ENCODE data around the gene KIF15.
"Not testable (repeated sequence)": the region's sequence is repeated elsewhere in the genome, so short reads cannot be mapped to it uniquely, and the experiment has no call there.

The KIF15 gene

DNA sequence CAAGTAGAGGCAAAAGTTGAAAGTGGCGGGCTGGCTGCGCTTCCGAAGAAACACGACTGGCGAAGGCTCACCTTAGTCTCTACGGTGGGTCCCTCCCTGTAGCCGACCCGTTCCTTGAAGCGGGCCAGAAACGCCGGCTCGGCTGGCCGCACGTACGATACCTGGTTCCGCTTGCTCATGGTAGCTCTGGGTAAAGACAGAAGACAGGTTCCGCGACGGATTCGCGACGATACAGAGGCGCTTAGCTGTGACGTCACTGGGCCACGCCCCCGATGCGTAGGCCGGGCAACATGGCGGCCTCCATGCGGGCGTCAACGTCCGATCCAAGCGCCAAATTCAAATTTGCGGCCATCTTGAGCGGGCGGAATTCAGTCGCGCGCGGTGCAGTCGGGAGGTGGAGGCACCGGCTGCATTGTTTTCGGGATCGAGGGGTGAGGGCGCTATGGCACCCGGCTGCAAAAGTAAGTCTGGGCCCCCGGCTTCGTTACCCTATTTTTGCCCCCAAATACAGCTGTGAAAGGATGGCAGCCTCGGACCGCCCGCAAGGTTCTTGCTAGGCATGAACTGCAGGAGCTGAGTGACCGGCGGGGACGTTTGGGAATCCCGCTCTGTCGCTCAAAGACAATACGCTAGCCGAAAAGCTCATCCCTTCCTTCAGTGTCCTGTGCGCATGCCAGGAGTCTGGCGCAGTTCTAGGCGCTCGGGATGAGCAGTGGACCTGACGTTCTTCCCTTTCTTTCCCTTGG lies at the start of gene KIF15, which contains the start of gene KIAA1143:
Gene KIF15 (plus strand): TSS at position 371 of the 746 bp plus-strand sequence. CDS start 72 bp downstream, at position 443.
Gene KIAA1143 (minus strand): TSS at position 196 of the 746 bp plus-strand sequence. CDS start 17 bp downstream, at position 179.
- peak; percentile 89 for DNase-seq (ENCODE audit: low read depth)

GRCh38 chr3:44712455-44713075 lies 49.0 kb upstream of the KIF15 start, which contains the start of gene ZNF502:
Gene ZNF502, plus strand, starts transcription at chr3:44712660. Its CDS starts 7,602 bp downstream, at chr3:44720262.
- DNase-seq (ENCODE audit: low read depth): peak; percentile 3

DNA sequence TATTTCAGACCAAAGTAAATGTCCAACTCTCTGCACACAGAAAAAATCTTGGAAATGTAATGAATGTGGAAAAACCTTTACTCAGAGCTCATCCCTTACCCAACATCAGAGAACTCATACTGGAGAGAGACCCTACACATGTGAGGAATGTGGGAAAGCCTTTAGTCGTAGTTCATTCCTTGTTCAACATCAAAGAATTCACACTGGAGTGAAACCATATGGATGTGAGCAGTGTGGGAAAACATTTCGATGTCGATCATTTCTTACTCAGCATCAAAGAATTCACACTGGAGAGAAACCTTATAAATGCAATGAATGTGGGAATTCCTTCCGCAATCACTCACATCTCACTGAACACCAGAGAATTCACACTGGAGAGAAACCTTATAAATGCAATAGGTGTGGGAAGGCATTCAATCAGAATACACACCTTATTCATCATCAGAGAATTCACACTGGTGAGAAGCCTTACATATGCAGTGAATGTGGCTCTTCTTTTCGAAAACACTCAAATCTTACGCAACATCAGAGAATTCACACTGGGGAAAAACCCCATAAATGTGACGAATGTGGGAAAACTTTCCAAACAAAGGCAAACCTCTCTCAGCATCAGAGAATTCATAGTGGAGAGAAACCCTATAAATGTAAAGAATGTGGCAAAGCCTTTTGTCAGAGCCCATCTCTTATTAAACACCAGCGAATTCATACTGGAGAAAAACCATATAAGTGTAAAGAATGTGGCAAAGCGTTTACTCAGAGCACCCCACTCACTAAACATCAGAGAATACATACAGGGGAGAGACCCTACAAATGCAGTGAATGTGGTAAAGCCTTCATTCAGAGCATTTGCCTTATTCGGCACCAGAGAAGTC lies 40.1 kb upstream of the KIF15 start:
- DNase-seq (ENCODE audit: low read depth): no peak

- no peak for DNase-seq (ENCODE audit: low read depth)
Observed at GRCh38 chr3:44722103-44722401, 39.5 kb upstream of the KIF15 start.

DNA sequence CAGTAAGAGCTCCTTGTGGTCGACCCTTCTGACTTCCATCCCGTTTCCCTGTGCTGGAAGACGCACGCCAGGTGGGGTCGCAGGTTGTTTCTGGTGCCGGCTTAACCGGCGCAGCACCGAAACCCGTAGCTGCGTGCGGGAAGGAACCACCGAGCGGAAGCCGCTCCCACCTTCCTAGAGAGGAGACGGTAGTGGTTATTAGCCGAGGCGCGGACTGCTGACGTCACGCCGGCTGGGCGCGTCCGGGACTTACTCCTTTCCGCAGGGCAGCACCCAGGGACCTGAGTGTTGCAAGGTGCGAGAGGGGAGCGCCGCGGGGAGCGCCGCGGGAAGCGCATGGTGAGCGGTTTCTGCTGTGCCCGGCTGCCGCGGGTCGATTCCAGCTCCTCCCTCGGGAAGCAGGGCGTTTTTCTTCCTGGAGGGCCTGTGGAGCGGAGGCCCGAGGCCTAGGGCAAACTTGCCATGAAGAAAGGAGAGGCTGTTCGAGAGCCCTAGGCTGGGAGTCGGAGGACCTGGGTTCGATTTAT lies 32.1 kb upstream of the KIF15 start, which contains the start of gene ZNF501:
Gene ZNF501 (plus strand): TSS at position 252 of the 527 bp plus-strand sequence. CDS start 4,787 bp downstream, outside the sequence.
- peak; percentile 59 for DNase-seq (ENCODE audit: low read depth)

DNA sequence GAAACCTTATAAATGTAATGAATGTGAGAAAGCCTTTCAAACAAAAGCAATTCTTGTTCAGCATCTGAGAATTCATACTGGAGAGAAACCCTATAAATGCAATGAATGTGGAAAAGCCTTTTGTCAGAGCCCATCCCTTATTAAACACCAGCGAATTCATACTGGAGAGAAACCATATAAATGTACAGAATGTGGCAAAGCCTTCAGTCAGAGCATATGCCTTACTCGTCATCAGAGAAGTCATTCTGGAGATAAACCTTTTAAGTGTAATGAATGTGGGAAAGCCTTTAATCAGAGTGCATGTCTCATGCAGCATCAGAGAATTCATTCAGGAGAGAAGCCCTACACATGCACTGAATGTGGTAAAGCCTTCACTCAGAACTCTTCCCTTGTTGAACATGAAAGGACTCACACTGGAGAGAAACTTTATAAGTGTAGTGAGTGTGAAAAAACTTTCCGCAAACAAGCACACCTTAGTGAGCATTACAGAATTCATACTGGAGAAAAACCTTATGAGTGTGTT lies 26.9 kb upstream of the KIF15 start:
- DNase-seq (ENCODE audit: low read depth): no peak

DNA sequence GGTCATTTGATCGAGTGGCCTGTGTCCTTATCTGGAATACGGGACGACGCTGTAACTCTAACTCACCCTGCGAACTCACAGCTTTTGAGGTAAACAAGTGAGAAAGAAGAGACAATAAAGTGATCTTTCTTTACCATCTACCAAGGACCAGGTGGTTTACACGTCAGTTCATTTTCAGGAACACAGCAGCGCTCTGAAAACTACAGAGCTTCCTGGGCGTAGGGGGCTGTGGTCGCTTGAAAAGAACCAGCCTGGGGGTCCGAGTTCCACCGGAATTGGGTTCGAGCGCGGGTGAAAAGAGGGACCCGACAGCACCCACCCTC lies 532 bp upstream of the KIF15 start:
- DNase-seq (ENCODE audit: low read depth): no peak

DNA sequence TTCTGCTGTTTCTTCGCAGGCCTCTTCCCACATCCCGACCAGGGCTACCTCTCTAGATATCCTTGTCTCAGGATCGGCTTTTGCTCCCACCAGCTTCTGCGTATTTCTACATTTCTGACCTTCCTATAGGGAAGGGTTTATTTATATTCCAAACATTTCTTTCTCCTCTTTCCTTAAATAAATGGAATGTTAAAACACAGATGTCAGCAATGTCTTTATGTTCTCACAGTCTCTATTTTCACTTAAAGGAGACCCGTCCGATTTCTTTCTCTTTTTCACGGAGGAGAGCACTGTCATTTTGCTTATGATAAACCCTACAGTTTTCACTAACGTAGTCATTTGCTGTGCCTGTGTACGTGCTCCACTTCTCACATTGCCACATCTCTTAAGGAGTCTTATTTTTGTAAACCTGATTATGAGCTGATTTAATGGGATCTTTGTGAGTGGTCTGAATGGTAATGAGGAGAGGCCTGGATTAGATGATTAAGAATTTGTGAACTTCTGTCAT lies 630 bp downstream of the KIF15 start:
- no peak for DNase-seq (ENCODE audit: low read depth)

DNA sequence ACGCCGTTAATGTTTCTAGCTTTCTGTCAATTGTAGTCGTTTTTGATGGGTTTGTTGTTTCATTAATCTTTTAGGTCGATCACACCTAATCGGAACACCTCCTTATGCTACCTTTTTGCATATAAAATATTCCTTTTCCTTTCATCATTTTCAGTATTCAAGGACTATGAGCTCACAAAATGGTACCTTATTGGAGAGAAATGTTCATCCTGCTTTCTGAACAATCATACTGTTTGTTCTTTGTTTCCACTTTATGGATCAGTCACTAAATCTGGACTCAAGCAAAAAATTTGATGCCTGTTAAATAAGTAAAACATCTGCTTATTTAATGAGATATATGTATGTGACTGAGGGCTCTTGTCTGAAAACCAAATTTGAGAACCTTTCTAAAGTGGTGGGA lies 1.1 kb downstream of the KIF15 start:
- DNase-seq (ENCODE audit: low read depth): no peak

DNA sequence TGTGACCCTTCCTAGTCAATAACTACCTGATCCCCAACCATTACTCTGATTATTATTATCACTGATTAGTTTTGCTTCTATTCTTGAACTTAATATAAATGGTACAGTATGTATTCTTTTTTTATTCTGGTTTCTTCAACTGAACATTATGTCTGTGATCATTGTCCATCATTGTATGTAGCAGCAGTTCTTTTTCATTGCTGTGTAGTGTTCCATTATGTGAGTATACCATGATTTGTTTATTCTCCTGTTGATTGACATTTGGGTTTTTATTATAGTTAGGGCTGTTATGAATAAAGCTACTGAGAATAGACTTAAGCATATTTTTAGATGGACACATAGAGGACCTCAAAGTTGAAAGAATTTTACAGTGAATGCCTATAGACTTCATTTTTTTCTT lies 2.7 kb downstream of the KIF15 start:
- DNase-seq (ENCODE audit: low read depth): no peak

- DNase-seq (ENCODE audit: low read depth): no peak
Observed at GRCh38 chr3:44771424-44772098, 10.0 kb downstream of the KIF15 start.

DNA sequence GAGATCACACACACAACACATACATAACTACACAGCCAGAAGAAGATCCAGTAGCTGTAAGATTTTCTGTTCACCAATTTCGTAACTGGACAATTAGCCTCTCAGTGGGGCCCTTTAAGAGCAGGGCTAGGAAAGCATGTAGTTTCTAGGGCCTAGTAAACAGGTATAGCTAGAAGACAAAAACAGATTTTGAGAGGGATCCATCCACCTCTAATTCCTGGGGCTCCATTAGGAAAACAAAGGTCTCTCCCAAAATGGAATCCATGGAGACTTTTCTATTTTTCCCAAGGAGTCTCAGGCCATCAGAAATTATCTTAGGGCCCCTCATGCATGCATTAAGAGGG lies 10.5 kb downstream of the KIF15 start:
- no peak for DNase-seq (ENCODE audit: low read depth)

GRCh38 chr3:44782891-44783290 lies 21.3 kb downstream of the KIF15 start:
- no peak for DNase-seq (ENCODE audit: low read depth)

DNA sequence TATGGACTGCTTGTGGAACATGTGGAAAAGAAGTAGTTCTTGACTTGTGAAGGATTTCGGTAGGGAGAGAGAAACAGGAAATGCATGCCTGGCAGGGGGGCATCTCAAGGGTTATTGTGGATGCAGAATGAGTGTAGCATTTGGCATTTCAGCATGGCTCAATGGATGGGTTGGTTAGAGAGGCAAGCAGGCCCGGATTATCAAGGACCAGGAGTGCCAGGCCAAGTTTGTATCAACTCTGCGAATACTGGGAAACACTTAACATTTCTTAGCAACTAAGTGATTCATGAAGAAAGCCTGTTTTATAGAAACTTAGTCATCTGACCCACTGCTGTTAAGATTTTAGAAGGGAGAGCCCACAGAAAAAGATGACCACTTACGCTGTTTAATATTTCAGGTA lies 33.6 kb downstream of the KIF15 start:
- no peak for DNase-seq (ENCODE audit: low read depth)

DNA sequence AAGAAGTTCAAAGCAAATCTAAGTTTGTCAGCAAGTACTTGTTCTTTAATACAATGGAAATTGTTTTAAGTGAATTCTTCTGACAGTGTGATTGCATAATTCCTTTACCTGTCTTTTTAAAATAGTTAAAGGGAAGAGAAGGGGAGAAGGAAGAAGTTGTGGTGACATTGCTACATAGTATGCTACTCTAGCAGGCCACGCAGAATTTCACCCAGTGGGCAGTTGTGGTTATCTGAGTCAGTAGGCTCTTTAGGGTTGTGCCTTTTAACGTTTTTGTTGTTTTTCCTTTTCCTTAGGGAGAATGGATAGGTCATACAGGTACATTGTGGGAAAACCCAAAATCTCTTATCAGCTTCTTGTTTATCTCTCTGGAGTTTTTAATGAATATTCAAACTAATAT lies 40.4 kb downstream of the KIF15 start:
- DNase-seq (ENCODE audit: low read depth): no peak

GRCh38 chr3:44803298-44803697 lies 41.7 kb downstream of the KIF15 start:
- DNase-seq (ENCODE audit: low read depth): no peak

DNA sequence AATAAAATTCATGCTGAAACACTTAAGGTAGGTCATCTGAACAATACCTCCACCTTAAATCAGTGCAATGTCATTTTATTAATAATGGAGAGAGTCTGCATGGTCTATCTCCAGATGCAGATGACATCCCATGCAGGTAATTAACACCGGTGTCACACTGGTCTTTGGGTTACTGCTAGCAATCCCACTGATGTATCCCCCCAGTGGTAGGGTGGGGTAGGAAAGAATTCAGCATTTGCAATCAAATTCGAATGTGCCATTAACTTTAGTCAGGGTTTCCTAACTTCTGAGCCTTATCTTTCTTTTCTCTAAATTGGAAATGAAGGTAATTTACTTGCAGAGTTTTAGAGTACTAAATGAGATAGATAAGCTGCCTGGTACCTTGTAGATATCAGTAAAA lies 44.4 kb downstream of the KIF15 start:
- DNase-seq (ENCODE audit: low read depth): no peak

- DNase-seq (ENCODE audit: low read depth): no peak
Observed at GRCh38 chr3:44814751-44815150, 53.2 kb downstream of the KIF15 start.

DNA sequence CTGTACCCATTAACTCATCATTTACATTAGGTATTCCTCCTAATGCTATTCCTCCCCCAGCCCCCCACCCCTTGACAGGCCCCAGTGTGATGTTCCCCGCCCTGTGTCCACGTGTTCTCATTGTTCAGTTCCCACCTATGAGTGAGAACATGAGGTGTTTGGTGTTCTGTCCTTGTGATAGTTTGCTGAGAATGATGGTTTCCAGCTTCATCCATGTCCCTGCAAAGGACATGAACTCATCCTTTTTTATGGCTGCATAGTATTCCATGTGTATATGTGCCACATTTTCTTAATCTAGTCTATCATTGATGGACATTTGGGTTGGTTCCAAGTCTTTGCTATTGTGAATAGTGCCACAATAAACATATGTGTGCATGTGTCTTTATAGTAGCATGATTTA lies 54.7 kb downstream of the KIF15 start:
- not testable (repeated sequence) for DNase-seq (ENCODE audit: low read depth)

DNA sequence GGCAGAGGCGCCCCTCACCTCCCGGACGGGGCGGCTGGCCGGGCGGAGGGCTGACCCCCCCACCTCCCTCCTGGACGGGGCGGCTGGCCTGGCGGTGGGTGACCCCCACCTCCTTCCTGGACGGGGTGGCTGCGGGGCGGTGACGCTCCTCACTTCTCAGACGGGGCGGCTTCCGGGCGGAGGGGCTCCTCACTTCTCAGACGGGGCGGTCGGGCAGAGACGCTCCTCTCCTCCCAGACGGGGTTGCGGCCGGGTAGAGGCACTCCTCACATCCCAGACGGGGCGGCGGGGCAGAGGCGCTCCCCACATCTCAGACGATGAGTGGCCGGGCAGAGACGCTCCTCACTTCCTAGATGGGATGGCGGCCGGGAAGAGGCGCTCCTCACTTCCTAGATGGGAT lies 59.6 kb downstream of the KIF15 start:
- not testable (repeated sequence) for DNase-seq (ENCODE audit: low read depth)

DNA sequence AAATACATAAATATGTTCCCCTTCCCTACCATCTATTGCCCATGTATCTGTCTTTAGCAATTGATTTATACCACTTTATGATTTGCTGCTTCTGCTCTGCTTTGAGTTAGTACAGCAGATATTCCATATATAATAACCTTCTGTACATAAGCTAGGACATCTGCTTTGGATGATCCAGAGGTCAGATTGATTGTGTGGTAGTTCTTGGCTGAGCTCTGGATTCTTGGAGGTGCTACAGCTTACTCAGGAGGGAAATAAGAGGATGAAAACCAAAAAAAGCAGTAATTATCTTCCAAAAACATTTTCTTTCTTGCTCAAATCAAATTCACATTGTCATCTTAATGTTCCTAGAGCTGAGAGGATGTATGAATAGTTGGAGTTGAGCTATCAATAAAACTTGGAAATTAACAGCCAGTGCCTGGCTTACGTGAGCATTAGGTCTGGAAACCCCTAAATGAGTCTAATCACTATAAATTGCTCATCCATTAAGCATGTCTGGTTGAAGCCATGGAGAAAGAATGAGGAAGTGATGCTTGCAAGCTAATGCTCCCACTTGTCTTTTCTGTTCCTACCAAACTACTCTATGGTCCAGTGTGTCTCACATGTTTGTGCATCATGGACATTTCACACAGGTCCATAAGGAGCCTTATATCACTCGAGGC lies 63.8 kb downstream of the KIF15 start:
- DNase-seq (ENCODE audit: low read depth): no peak

Measured in T-helper 22 cell (primary cell).